ENCODE measurements around the gene CYFIP2.

Gene CYFIP2

GRCh38 chr5:157356576-157356975 is 90.7 kb downstream of the CYFIP2 start:
- no peak for DNase-seq (ENCODE audit: low read depth in 2 of 3, low spot score in 2 of 3)

GRCh38 chr5:157357823-157358222 is 91.9 kb downstream of the CYFIP2 start:
- no peak for DNase-seq (ENCODE audit: low read depth in 2 of 3, low spot score in 2 of 3)

DNA sequence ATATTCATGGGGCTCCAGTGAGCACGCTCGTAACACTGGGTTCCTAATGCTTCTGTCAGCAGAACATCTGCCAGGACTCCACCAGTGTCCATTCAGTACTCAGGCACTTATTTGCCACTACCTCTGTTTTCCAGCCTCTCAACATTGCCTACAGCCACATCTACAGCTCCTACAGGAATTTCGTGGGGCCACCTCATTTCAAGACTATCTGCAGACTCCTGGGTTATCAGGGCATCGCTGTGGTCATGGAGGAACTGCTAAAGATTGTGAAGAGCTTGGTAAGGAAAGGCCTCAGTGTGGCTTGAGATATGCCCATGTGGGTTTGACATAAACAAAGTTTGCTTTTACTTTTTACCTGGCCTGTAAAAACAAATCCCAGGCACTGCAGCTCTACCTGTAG is 92.9 kb downstream of the CYFIP2 start:
- DNase-seq (ENCODE audit: low read depth in 2 of 3, low spot score in 2 of 3): no peak

GRCh38 chr5:157359356-157360055 is 93.6 kb downstream of the CYFIP2 start:
- DNase-seq (ENCODE audit: low read depth in 2 of 3, low spot score in 2 of 3): no peak

- DNase-seq (ENCODE audit: low read depth in 2 of 3, low spot score in 2 of 3): no peak
These were observed 96.1 kb downstream of the CYFIP2 start for GRCh38 chr5:157362012-157362411.

GRCh38 chr5:157362502-157362901 is 96.6 kb downstream of the CYFIP2 start:
- DNase-seq (ENCODE audit: low read depth in 2 of 3, low spot score in 2 of 3): no peak

DNA sequence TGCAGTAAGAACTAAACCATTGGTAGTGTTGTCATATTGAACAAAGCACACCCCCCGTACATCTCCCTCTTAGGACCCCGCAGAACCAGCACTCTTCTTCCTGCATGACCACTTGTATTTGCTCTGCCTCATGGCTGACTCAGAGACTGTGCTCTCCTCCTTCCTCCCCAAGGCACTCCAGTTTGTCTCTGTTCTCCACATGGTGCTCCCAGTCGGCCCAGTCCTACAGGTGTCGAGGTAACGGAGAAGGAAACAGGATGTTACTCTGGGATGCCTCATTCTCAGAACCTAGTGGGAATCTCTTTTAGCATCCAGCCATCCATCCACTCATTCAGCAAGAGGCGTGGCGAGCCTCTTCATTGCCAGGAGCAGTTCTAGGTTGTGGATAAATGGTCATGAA is 97.1 kb downstream of the CYFIP2 start:
- DNase-seq (ENCODE audit: low read depth in 2 of 3, low spot score in 2 of 3): no peak

DNA sequence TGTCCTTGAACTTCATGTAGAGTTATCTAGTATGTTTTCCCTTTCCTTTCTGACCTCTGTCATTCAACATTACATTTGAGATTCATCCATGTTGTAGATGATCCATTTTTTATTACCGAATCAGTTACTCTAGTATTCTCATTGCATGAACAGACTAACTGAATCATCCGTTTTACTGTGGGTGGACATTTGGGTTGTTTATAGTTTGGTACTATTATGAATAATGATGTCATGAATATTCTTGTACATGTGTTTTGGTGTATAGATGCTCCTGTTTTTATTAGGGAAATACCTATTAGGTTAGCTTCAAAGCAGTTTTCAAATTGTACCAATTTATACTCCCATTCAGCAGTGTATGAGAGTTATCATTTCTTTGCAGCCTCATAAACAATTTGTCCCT is 99.8 kb downstream of the CYFIP2 start:
- DNase-seq (ENCODE audit: low read depth in 2 of 3, low spot score in 2 of 3): no peak

DNA sequence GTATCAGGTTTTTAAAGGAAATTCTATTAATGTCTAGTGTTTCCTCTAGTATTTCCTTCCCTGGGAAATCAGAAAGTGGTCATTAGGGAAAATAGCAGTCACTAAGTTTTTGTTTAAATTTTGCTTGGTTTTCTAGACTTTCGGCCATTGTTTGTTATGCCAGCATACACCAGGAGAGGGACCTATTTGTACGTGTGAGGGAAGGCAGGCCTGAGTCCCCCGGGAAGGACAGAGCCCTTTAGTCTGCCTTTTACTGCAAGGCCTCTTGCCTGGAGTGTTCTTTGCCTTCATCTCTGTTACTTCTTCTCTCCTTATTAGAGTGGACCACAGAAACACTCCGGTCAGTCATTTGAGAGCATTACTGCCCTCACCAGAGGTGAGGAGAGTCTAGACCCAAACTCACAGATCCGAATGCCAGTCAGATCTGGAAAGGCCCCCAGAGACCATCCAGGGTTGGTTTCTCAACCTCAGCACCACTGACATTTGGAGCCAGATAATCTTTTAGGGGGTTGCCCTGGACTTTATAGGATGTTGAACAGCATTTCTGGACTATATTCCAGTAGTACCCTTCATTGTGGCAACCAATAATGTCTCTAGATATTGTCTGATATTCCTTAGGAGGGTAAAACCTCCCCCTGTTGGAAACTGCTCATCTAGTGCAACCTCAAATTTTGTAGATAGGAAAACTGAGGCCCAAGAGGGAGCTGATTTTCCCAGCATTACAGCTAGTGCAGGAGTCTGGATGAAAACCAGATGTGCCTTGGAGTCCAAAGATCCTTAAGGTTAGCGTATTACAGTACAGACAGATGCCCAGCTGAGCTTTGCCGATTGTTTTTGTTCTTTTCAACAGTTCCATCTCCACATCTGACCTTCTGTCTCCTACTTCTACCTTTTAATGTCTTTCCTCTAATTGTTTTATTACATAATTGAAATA is 101.1 kb downstream of the CYFIP2 start:
- DNase-seq (ENCODE audit: low read depth in 2 of 3, low spot score in 2 of 3): no peak

DNA sequence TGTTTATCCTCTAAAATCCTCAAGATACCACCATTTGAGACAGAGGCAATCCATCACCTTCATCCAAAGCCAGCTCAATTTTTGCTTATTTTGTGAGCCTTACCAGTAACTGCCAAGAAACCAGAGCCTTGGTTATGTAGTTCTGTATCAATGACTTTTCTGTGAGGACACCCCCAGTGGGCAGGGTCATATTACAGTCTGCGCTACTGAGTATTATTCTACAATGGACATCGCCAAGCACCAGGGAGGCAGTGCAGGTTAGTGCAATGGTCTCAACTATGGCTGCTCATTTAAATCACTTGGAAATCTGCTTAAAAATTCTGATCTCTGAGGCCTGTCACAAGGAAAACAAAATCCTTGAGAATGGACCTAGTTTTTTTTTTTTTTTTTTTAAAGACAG is 103.6 kb downstream of the CYFIP2 start:
- DNase-seq (ENCODE audit: low read depth in 2 of 3, low spot score in 2 of 3): no peak

GRCh38 chr5:157370967-157371366 is 105.0 kb downstream of the CYFIP2 start:
- no peak for DNase-seq (ENCODE audit: low read depth in 2 of 3, low spot score in 2 of 3)

- no peak for DNase-seq (ENCODE audit: low read depth in 2 of 3, low spot score in 2 of 3)
These were observed 105.9 kb downstream of the CYFIP2 start for GRCh38 chr5:157371655-157372471.

- no peak for DNase-seq (ENCODE audit: low read depth in 2 of 3, low spot score in 2 of 3)
These were observed 106.5 kb downstream of the CYFIP2 start for GRCh38 chr5:157372472-157372822.

GRCh38 chr5:157378509-157378908 is 112.6 kb downstream of the CYFIP2 start:
- no peak for DNase-seq (ENCODE audit: low read depth in 2 of 3, low spot score in 2 of 3)

DNA sequence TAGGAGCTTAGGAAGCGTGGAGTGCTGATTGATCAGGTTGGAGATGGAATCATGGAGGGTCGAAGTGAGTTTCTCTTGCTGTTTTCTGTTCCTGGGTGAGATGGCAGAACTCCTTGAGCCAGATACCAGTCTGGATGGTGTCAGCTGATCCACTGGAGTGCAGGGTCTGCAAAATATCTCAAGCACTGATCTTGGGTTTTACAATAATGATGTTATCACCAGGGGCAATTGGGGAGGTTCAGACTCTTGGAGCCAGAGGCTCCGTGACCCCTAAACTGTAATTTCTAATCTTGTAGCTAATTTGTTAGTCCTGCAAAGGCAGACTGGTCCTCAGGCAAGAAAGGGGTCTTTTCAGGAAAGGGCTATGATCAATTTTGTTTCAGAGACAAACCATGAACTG is 114.1 kb downstream of the CYFIP2 start:
- no peak for DNase-seq (ENCODE audit: low read depth in 2 of 3, low spot score in 2 of 3)

- no peak for DNase-seq (ENCODE audit: low read depth in 2 of 3, low spot score in 2 of 3)
These were observed 115.8 kb downstream of the CYFIP2 start for GRCh38 chr5:157381746-157382145.

GRCh38 chr5:157382996-157383800 is 117.3 kb downstream of the CYFIP2 start:
- DNase-seq (ENCODE audit: low read depth in 2 of 3, low spot score in 2 of 3): no peak

GRCh38 chr5:157384971-157385709 is 119.2 kb downstream of the CYFIP2 start:
- no peak for DNase-seq (ENCODE audit: low read depth in 2 of 3, low spot score in 2 of 3)

DNA sequence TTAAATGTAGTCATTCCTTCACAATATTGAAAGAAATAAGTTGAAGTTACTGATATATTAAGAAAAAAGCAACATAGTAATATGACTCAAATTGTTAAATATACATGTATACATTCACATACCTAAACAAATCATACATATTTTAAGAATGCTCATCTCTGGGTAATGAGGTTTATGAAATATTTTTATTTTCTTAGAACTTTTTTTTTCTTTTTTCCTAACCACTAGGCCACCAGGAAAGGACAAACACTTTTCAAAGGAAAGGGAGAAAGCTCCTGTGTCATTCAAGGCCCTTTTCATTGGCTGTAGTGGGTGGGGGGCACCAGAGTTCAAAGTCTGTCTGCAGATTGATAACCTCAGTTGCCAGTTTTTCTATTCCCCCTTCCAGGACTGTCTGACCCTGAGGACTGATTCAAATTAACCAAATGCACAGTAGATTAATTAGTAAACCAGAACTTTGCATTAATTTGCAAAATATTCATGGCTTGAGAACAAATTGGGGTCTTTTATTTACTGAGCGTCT is 121.2 kb downstream of the CYFIP2 start:
- DNase-seq (ENCODE audit: low read depth in 2 of 3, low spot score in 2 of 3): no peak

DNA sequence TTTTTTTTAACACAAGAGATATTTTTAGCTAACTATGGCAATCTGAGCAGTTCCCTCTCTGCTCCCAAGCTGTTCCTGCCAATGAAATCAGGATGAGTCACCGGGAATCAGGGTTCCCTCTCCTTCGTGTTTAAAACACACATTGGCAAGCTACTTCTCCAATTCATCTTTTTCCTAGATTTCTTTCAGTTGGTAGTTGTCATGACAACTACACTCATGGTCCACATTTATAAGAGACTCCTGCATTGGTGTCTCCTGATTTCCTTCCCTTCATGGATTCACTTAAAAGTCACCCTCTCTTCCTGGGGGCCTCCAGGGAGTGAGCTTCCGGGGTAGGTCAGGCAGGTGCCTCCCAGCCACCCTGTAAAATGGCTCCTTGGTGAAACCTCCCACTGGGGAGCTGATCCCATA is 121.8 kb downstream of the CYFIP2 start:
- DNase-seq (ENCODE audit: low read depth in 2 of 3, low spot score in 2 of 3): no peak
